NB4 (cell line): ENCODE results near the gene ABCG2.

Experiments
- CTCF ChIP-seq: IDR thresholded peaks from one replicate; pipeline ENCODE4 v1.5.1; 2012; ENCODE audit warnings: low read depth, low read length
- MAX ChIP-seq: IDR thresholded peaks from 2 replicates; pipeline ENCODE4 v1.6.1; 2011; ENCODE audit warnings: low read depth, low read length
- MYC ChIP-seq: IDR thresholded peaks from 2 replicates; pipeline ENCODE4 v1.6.1; 2011; ENCODE audit warnings: low read depth, low read length
- POLR2A ChIP-seq: IDR thresholded peaks from 2 replicates; pipeline ENCODE4 v1.6.1; 2011; ENCODE audit warnings: mild to moderate bottlenecking; ENCODE audit not compliant: insufficient read length; ENCODE audit errors: extremely low read depth

- TF ChIP-seq CTCF (no peak), POLR2A (no peak), MYC (no peak), MAX (no peak)
Measured at GRCh38 chr4:88098993-88099752, 59.3 kb downstream of the ABCG2 start.
